ENCODE measurements around the gene ITPR2.

DNA sequence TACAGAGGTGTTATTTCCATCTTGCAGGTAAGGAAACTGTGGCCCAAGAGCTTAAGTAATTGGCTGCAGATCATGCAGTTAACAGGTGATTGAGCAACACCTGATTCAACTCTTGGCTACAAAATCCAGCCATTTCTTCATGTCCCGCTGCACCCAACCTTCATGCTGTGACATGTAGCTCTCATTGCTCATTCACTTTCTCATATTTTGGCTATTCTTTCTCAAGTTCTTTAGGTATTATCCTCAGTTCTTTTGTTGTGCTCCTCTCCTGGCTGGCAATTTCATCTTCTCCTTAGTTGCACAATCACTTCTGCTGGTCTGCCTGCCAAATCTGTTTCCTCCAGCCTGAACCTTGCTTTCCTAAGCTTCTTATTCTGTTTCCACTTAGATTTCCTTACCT, 336.8 kb downstream of the ITPR2 start:
- TF ChIP-seq, protein P1, sequence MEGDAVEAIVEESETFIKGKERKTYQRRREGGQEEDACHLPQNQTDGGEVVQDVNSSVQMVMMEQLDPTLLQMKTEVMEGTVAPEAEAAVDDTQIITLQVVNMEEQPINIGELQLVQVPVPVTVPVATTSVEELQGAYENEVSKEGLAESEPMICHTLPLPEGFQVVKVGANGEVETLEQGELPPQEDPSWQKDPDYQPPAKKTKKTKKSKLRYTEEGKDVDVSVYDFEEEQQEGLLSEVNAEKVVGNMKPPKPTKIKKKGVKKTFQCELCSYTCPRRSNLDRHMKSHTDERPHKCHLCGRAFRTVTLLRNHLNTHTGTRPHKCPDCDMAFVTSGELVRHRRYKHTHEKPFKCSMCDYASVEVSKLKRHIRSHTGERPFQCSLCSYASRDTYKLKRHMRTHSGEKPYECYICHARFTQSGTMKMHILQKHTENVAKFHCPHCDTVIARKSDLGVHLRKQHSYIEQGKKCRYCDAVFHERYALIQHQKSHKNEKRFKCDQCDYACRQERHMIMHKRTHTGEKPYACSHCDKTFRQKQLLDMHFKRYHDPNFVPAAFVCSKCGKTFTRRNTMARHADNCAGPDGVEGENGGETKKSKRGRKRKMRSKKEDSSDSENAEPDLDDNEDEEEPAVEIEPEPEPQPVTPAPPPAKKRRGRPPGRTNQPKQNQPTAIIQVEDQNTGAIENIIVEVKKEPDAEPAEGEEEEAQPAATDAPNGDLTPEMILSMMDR (IDR thresholded peaks at IDR 0.05), result no peak
- no peak for TF ChIP-seq POLR2A (IDR thresholded peaks at IDR 0.05)

All from tibial nerve (tissue), 3 donors.